WI38 (cell line): ENCODE data around the gene CHGA.

Experiments
- H3K4me3 ChIP-seq: 2 replicates; pipeline ENCODE4 v1.5.1; 2011; ENCODE audit warnings: low read depth, mild to moderate bottlenecking, control low read depth, low read length
- TF ChIP-seq, protein P1 (sequence below): IDR thresholded peaks from 2 replicates; pipeline ENCODE4 v1.5.1; 2012; ENCODE audit warnings: low read depth, mild to moderate bottlenecking, control low read depth, low read length

Gene CHGA

DNA sequence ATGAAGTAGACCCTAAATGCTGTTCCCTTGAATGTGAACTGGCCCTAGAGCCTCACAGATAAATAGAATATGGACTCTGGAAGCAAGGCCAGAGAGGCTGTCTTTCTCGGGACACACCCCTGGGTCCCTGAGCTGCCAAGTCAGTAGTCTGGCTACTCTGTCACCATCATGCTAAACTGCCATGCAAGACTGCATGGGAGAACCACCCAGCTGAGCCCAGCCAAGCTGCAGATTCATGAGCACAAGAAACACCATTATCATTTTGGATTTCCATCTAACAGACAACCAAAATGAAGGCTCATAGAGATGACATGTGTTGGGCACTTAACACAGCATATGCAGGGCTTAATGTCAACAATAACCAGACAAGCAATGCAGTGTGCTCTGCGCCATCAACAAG is 53.3 kb downstream of the CHGA start:
- TF ChIP-seq, protein P1, sequence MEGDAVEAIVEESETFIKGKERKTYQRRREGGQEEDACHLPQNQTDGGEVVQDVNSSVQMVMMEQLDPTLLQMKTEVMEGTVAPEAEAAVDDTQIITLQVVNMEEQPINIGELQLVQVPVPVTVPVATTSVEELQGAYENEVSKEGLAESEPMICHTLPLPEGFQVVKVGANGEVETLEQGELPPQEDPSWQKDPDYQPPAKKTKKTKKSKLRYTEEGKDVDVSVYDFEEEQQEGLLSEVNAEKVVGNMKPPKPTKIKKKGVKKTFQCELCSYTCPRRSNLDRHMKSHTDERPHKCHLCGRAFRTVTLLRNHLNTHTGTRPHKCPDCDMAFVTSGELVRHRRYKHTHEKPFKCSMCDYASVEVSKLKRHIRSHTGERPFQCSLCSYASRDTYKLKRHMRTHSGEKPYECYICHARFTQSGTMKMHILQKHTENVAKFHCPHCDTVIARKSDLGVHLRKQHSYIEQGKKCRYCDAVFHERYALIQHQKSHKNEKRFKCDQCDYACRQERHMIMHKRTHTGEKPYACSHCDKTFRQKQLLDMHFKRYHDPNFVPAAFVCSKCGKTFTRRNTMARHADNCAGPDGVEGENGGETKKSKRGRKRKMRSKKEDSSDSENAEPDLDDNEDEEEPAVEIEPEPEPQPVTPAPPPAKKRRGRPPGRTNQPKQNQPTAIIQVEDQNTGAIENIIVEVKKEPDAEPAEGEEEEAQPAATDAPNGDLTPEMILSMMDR, result no peak
- H3K4me3 ChIP-seq, result no peak overlapping the region

DNA sequence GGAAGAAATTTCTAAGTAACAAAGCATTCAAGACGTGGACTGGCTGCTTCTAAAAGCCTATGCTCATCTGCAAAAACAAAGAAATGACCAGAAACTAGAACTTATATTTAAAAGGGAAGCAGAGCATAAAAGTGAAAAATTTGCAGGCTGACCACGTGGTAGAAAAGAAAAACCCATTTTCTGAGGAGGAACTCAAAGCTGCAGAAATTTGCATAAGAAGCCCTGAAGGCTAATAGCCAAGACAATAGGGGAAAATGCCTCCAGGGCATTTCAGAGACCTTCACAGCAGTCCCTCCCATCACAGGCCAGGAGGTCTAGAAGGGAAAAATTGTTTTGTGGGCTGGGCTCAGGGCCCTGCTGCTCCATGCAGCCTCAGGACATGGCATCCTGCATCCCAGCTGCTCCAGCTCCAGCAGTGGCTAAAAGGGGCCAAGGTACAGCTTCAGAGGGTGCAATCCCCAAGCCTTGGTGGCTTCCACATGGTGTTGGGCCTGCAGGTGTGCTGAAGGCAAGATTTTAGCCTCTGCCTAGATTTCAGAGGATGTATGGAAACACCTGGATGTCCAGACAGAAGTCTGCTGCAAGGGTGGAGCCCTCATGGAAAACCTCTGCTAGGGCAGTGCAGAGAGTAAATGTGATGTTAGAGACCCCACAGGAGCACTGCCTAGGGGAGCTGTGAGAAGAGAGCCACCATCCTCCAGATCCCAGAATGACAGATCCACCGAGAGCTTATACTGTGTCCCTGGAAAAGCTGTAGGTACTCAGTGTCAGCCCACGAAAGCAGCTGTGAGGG is 55.5 kb downstream of the CHGA start:
- no peak overlapping the region for H3K4me3 ChIP-seq
- TF ChIP-seq, protein P1, result no peak

DNA sequence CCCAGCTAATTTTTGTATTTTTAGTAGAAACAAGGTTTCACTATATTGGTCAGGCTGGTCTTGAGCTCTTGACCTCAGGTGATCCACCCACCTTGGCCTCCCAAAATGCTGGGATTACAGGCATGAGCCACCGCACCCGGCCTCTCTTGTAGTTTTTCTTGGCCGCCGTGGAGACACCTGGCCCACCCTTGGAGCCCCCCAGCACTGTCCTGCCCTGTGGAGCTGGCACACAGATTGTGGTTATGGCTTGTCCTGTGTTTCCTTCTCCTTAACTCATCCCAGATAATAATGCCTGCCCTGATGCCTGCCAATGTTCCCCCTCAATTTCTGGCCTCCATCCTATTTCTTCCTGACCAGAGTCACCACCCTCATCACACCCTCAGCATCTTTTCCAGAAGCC is 57.9 kb downstream of the CHGA start:
- TF ChIP-seq, protein P1, result no peak
- no peak overlapping the region for H3K4me3 ChIP-seq

DNA sequence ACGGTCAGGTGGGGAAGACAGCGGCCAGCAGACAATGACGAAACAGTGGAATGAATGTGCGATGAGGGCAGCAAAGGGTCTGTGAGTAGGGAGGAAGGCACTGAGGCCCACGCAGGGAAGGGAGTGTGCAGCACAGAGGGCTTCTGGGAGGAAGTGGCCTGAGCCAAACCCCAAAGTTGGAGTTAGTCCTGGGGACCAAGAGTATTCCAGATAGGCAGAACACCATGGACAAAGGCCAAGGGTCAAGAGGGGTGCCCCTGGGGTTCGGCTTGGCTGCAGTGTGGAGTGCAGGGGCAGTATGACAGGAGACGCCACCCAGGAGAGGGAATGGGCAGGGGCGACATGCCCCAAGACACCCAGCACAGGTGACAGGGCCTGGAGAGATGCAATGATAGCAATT is 58.8 kb downstream of the CHGA start:
- H3K4me3 ChIP-seq, result no peak overlapping the region
- TF ChIP-seq, protein P1, result no peak

DNA sequence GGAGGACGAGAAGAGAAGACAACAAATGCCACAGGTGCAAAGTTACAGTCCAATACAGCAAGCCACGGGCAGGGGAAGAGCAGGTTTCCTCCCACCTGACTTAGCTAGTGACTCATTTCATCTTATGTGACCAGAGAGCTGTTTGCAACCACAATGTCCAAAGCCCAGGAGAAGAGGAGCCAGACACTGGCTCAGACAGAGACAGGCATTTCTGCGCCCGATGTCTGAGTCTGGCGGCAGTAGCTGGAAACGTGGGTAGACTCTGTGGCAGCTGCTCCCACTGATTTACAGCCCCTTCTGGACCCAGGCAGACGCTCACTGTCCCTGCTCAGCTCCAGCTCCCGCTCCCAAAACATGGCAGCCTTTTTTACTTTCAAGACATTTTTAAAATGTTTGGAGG is 60.0 kb downstream of the CHGA start:
- H3K4me3 ChIP-seq, result no peak overlapping the region
- TF ChIP-seq, protein P1, result no peak

DNA sequence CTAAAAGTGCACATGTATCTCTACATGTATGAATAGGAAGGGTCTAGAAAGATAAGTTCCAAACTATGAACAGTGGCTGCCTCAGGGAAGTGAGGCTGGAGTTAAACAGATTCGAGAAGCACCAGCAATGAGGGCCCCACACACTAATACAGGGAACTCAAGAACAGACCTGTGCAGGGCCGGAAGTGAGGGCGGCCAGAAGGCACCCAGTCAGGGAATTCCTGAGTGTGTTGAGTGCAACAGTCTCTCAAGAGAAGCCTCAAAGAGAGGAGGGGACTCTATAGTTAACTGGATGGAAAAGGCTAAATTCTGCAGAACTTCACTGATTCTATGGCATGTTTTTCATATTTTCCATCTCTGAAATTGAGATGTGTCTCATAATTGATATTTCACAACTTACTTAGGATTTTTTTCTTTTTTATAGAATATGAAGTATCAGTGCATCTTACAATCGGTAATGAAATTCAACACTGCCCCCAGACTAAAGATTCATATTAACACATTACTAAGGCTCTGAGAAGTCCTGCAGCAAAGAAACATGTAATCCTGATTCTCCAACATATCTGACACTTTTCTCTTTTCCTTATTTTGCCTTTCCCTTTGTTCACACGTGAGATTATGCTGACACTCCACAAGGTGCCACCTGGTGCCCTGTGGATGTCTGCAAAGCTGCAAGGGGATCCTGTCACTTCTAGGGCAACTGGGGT is 61.3 kb downstream of the CHGA start:
- TF ChIP-seq, protein P1, result no peak

More for the DNA sequence above, 61.3 kb downstream of the CHGA start:
- no peak overlapping the region for H3K4me3 ChIP-seq
